Central memory CD4-positive, alpha-beta T cell (primary cell): ENCODE measurements around the gene TPRKB.
"Not testable (repeated sequence)": the region's sequence is repeated elsewhere in the genome, so short reads cannot be mapped to it uniquely, and the experiment has no call there.

ENCODE experiments used
- DNase-seq: peaks from one replicate; pipeline ENCODE4 v3.0.0; 2022
- total RNA-seq, 3 experiments: gene quantifications; one replicate each; lab custom pipeline; 2026; lab: John Stamatoyannopoulos, UW

The TPRKB gene
- total RNA-seq = 11.0 to 36.4 (median 16.7) reads per million in 3 experiments

DNA sequence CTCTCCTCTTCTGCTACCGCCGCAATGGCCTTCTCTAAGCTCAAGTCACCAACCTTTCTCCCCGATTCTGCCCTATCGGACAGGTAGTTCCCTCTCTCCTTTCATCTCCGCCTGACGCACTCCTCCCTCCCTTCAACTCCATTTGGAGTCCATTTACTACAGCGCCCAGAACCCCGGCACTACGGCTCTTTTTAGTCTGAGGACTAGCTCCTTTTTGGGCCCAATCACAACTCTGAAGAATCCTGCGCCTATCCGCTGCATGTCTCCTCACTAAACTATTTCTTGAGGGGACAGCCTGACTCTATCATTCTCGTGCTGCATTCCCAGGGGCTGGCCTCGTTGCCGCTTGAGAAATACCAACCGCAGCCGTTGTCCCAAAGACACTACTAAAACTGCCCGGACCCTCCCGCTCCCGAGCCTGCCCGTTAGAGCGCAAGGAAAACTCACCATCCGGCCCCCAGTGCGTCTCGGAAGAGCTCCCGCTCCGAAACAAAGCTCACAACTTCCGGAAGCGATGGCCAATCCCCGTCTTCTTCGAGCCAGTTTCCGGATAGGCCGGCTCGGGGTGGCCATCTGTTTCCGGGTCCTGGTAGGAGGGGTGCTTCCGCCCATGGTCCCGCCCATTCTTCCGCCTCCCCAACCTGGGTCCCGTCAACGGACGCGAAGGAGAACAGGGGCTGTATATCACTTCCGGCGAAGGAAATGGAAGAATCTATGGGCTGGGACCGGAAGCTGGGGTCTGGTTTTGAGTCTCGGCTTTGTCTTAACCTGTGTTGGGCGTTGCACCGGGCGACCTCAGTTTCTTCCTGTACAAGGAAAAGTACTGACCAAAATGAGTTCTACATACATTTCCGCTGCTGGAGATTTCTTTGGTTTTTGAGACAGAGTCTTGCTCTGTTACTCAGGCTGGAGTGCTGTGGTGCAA is at the start of gene TPRKB:
Gene TPRKB (minus strand): TSS at position 491 of the 925 bp plus-strand sequence. CDS start 2,776 bp downstream, outside the sequence.
- peak; percentile 93 for DNase-seq

DNA sequence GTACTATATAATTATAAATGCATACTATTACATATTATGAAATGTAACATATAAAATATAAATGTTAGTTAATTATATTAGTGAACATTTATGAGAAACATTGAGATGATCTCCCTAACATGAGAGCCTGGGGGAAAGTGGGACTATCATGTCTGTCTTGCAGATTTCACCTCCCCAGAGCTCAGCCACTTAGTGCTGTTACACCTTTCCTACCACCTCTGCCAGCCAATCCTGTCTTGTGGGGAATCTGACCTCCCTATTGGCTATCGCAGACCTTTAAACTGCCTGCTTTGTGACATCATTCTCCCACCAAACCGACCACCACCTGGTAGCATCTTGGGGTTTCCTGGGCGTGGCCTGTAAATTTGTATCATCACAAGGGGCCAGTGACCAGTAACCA is 46.7 kb upstream of the TPRKB start, which contains the start of gene C2orf78:
Gene C2orf78 (plus strand): TSS at position 301 of the 400 bp plus-strand sequence. CDS start 127 bp downstream, outside the sequence.
- not testable (repeated sequence) for DNase-seq

- not testable (repeated sequence) for DNase-seq
Measured at GRCh38 chr2:73783402-73783801, 46.3 kb upstream of the TPRKB start.

DNA sequence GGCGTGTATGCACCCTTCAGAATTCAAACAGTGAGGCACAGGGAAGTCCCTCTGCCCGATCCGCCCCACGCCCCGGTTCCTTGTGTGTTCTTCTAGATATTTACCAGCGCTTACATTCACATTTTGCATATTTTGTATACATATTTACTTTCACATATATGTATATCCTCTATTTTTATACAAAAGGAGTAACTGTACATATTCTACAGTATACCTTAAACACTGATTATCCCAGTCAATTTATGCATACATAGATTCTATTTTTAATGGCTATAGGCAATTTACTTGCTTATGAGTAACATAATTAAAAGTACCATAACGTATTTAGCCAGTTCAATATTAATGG is 43.1 kb upstream of the TPRKB start:
- no peak for DNase-seq

DNA sequence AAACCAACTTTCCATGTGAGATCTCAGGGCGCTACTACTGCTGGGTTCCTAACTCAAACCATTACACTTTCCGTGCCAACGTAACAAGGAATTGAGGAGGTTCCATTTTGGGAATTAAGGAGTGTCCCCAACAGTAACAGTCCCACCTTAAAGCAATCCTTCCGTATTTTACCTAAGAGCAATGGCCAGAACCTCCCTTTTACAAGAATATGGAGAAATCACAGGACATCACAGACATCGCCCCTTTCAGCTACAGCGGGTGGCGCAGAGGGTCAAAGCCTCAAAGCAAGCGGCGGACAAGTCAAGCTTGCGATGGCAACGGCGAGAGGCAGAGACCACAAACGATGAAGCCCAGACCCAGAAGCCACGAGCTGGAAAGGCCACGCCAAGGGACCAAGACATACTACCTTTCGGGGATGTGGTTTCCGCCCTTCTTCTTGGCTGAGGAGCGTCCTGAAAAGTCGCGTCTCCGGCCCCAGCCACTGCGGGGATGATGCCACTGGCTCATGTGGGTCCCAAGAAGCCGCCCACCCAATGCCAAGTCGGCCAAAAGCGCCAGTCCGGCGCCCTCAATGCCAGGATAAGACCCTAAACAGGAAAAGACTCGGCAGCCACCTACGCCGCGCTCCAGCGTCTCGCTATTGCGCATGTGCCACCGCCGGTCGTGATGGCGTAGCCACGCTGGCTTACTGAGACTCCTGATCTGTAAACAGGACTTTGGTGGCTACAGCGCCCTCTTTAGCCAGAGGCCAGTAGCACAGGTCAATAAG is 42.5 kb upstream of the TPRKB start, which contains the start of gene DUSP11:
Gene DUSP11 (minus strand): TSS at position 637 of the 770 bp plus-strand sequence. CDS start 129 bp downstream, at position 508.
- DNase-seq = peak; percentile 94

DNA sequence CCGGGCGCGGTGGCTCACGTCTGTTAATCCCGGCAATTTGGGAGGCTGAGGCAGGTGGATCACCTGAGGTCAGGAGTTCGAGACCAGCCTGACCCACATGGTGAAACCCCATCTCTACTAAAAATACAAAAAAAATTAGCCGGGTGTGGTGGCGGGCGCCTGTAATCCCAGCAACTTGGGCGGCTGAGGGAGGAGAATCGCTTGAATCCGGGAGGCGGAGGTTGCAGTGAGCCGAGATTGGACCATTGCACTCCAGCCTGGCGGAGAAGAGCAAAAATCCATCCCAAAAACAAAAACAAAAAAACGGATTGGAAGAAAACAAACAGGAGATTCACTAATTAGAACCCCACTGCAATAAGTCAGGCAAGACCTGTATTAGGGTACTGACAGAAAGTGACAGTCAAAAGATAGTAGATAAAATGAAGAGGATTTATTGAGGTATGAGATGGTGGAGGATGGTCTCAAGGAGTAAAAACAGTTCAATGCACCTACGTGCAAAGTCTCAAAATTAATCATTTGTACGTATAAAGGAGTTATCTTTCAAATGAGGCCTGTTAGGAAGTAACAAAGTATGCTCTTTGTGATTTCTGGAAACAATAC is 41.8 kb upstream of the TPRKB start:
- DNase-seq = not testable (repeated sequence)

DNA sequence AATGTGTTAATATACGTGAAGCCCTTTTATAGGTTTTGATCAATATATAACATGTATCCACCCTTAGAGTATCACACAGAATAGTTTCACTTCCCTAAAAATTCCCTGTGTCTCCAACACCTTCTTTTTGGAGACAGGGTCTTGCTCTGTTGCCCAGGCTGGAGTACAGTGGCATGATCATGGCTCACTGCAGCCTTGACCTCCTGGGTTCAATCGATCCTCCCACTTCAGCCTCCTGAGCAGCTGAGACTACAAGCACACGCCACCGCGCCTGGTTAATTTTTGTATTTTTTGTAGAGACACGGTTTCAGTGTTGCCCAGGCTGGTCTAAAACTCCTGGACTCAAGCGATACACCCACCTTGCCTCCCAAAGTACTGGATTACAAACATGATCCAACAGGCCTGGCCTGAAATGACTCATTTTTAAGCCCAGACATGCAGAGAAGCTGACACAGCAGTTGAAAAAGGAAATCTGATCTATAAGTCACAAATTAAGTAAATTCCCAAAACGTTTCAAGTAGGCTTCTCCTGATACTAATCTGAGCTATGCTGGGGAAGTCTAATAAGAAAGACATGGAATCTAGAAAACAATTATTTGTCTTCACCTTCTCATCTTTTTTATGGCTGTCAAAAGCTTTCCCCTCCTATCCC is 39.8 kb upstream of the TPRKB start:
- no peak for DNase-seq

DNA sequence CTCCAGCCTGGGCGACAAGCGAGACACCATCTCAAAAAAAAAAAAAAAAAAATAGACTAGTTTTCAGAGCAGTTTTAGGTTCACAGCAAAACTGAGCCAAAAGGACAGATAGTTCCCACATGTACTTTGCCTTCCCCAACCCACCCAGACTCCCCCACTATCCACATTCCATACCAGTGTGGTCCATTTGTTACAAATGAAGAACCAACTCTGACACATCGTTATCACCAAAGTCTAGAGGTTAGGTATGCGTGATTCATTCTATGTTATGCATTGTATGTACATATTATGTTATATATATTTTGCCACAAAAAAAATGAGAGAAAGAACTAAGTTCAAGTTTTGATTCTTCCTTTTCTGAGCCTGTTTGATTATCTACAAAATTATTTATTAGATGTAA is 39.2 kb upstream of the TPRKB start:
- DNase-seq = no peak

DNA sequence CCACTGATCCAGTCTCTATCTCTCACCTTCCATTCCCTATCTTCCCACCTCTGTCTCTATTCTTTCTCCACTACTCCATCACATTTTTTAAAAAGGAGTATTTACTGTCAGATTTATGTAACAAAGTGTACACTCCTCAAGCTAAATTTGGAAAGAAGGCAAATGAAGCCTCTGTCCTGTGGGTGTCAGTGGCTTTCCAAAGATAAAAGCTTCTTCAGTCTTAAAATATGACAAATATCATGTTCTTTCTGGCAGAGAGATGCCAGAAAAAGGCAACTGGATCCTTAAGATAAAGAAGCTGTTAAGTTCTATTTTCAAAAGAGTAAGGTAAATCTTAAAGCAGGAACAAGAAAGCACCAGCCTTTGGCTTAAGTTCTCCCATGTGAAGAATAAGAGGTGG is 35.7 kb upstream of the TPRKB start:
- DNase-seq = no peak

GRCh38 chr2:73770725-73771124 is 33.6 kb upstream of the TPRKB start:
- no peak for DNase-seq

DNA sequence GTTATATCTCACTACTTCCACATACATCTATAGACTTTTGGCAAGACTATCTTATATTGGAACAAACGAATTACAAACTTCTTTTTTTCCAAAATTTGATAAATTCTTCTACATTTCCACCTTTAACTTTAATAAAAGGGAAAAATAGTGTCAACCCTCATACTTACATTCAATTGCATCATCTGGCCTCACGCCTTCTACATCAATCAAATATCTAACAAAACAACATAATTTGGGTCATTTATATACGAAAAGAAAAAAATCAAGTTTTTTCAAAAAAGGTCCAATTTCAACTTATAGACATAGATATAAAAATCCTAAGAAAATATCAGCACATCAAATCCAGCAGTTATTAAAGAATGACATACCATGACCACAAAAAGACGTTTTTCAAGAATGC is 29.8 kb upstream of the TPRKB start:
- DNase-seq = no peak

DNA sequence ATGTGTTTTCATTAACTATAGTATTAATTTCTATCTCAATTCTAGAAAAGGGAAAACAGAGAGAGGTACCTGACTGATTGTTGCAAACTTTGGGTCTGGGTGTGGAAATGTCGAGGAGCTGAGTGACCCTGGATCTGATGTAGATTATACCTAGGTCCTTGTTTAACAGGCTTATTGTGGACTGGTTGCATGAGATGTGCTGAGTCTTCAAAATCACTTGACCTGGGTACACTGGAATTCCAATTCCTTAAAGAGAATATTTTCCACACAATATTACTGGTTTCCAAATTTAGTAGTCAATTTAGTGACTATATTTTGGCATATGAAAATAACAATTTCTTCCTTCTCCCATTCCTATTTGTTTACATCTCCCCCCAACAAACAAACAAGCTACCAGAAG is 29.2 kb upstream of the TPRKB start:
- no peak for DNase-seq

GRCh38 chr2:73764945-73765344 is 27.8 kb upstream of the TPRKB start:
- no peak for DNase-seq

- DNase-seq = no peak
Measured at GRCh38 chr2:73762571-73762970, 25.4 kb upstream of the TPRKB start.

- no peak for DNase-seq
Measured at GRCh38 chr2:73759904-73760303, 22.8 kb upstream of the TPRKB start.

DNA sequence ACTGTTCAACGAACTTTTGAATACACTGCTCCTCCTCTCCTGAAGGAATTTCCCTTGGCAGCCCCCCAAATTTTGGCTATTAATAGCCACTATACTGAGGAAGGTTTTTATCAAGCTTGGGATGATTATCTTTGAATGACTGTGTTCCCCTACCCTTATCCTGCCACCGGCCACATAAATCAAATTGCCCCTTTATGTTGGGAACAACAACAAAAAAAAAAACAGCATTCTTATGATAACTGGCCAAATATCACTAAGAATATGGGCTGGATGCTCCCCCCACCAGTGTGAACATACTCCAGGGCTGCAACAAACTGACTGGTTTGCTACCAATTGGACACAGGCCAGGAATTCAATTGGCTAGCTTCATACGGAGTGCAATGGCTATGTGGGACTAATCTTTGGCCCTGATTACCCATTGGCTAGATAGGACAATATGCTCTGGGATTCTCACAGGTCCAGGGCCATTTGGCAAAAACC is 22.2 kb upstream of the TPRKB start:
- DNase-seq = no peak

- DNase-seq = not testable (repeated sequence)
Measured at GRCh38 chr2:73754332-73754731, 17.2 kb upstream of the TPRKB start.

DNA sequence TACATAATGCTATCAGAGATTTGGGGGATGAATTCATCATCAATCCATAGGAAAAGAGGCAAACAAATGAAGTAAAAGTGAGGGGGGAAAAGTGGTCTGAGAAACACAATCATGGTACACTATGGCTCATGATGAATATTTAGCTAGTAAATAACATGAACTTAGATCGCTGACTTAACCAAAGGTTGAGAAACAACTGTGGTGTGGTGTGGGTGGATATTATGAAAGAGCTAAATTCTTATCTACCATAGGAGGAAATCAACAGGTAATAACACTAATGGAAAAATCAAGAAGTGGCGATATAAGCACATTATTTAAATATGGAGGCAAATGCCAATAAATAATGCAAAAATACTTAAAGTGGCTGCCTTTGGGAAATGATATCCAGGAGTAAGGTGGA is 12.2 kb upstream of the TPRKB start:
- no peak for DNase-seq

GRCh38 chr2:73746877-73747208 is 9.7 kb upstream of the TPRKB start:
- DNase-seq = no peak

GRCh38 chr2:73746015-73746876 is 9.1 kb upstream of the TPRKB start:
- no peak for DNase-seq

DNA sequence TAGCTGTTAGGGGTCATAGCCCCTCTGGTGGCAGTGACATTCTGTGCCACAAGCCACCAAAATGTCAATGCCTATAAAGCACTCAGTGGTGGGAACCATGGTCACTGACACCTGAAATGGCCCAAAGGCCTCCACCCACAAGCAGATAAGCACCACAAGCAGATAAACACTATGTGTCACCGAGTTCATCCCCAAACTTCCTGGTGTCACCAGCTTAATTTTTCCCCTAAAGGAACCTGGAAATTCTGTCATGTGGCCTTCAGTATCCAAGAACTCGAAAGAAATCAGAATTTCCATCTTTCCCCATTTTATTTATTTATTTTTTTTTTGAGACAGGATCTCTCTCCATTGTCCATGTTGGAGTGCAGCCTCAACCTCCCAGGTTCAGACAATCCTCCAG is 3.6 kb upstream of the TPRKB start:
- no peak for DNase-seq

GRCh38 chr2:73739101-73739500 is 2.0 kb upstream of the TPRKB start:
- no peak for DNase-seq
